ENCODE results near the gene COL12A1.

DNA sequence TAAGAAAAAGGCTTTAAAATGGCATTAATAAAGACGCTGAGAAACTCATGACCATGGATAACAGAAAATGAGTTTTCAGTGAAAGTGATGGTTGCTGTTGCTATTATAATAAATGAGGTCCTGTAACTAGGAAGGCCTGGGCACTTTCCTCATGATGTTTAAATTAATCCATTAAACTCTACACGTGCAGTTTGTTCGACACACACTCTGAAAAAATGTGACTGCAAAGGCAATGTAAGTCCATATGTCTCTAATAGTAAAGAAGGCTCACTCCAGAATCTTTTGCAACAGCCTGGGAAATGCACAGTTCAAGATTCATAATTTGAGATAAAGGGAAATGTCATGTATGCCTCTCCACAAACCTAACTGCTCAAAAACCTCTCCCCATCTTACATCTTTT, 153.4 kb downstream of the COL12A1 start:
- no peak for TF ChIP-seq POLR2A (IDR thresholded peaks at IDR 0.05)
- TF ChIP-seq, protein P1, sequence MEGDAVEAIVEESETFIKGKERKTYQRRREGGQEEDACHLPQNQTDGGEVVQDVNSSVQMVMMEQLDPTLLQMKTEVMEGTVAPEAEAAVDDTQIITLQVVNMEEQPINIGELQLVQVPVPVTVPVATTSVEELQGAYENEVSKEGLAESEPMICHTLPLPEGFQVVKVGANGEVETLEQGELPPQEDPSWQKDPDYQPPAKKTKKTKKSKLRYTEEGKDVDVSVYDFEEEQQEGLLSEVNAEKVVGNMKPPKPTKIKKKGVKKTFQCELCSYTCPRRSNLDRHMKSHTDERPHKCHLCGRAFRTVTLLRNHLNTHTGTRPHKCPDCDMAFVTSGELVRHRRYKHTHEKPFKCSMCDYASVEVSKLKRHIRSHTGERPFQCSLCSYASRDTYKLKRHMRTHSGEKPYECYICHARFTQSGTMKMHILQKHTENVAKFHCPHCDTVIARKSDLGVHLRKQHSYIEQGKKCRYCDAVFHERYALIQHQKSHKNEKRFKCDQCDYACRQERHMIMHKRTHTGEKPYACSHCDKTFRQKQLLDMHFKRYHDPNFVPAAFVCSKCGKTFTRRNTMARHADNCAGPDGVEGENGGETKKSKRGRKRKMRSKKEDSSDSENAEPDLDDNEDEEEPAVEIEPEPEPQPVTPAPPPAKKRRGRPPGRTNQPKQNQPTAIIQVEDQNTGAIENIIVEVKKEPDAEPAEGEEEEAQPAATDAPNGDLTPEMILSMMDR (IDR thresholded peaks at IDR 0.05) = no peak
